HG03432 (cell line): ENCODE results near the gene BBS1.
A peak's percentile ranks its signal among the peaks of the same experiment; 100 is the strongest.
"Not testable (repeated sequence)": the region's sequence is repeated elsewhere in the genome, so short reads cannot be mapped to it uniquely, and the experiment has no call there.

Source experiments
- ATAC-seq: cut with Tn5 transposase; IDR thresholded peaks from one replicate; pipeline ENCODE4 v1.9.1; 2021; ENCODE audit warnings: mild to moderate bottlenecking, moderate library complexity; ENCODE audit not compliant: unreplicated experiment

BBS1 gene

GRCh38 chr11:66510271-66510989 lies at the start of gene BBS1:
Gene BBS1 (plus strand): TSS chr11:66510635. CDS start chr11:66510660, 25 bp downstream.
- ATAC-seq: peak; percentile 85

- ATAC-seq: no peak
Observed at GRCh38 chr11:66462010-66462409, 48.4 kb upstream of the BBS1 start.

GRCh38 chr11:66462911-66463310 lies 47.5 kb upstream of the BBS1 start:
- no peak for ATAC-seq

- not testable (repeated sequence) for ATAC-seq
Observed at GRCh38 chr11:66464116-66464515, 46.3 kb upstream of the BBS1 start.

GRCh38 chr11:66464916-66465315 lies 45.5 kb upstream of the BBS1 start:
- no peak for ATAC-seq

GRCh38 chr11:66465373-66466224 lies 44.8 kb upstream of the BBS1 start:
- no peak for ATAC-seq

- ATAC-seq: peak; percentile 75
Observed at GRCh38 chr11:66466225-66467033, 44.0 kb upstream of the BBS1 start, which contains the start of gene PELI3. Gene PELI3 (plus strand): TSS chr11:66466905. CDS start chr11:66468129, 1,224 bp downstream.

GRCh38 chr11:66467034-66467659 lies 43.3 kb upstream of the BBS1 start:
- peak; percentile 38 for ATAC-seq

- ATAC-seq: no peak
Observed at GRCh38 chr11:66467756-66468155, 42.7 kb upstream of the BBS1 start.

- no peak for ATAC-seq
Observed at GRCh38 chr11:66468691-66469090, 41.7 kb upstream of the BBS1 start.

GRCh38 chr11:66469441-66469840 lies 41.0 kb upstream of the BBS1 start:
- no peak for ATAC-seq

- no peak for ATAC-seq
Observed at GRCh38 chr11:66470015-66470414, 40.4 kb upstream of the BBS1 start.

GRCh38 chr11:66471142-66471541 lies 39.3 kb upstream of the BBS1 start:
- no peak for ATAC-seq

GRCh38 chr11:66472054-66472453 lies 38.4 kb upstream of the BBS1 start:
- no peak for ATAC-seq

- ATAC-seq: no peak
Observed at GRCh38 chr11:66473167-66473566, 37.3 kb upstream of the BBS1 start.

GRCh38 chr11:66473608-66474515 lies 36.6 kb upstream of the BBS1 start:
- no peak for ATAC-seq

GRCh38 chr11:66475349-66476172 lies 34.9 kb upstream of the BBS1 start:
- no peak for ATAC-seq

- no peak for ATAC-seq
Observed at GRCh38 chr11:66476173-66476840, 34.1 kb upstream of the BBS1 start.
